Iris pigment epithelial cell (primary cell): ENCODE measurements around the gene TMEM205.
"Not testable (repeated sequence)": the region's sequence is repeated elsewhere in the genome, so short reads cannot be mapped to it uniquely, and the experiment has no call there.

Experiments
- DNase-seq: peaks from one replicate; pipeline ENCODE4 v3.0.0-alpha.2; 2011; ENCODE audit warnings: low read depth

Gene TMEM205

GRCh38 chr19:11346104-11346940 lies at the start of gene TMEM205, which contains the start of gene CCDC159:
TSS of gene TMEM205 (minus strand) at chr19:11346268. CDS start at chr19:11345619, 649 bp downstream.
TSS of gene CCDC159 (plus strand) at chr19:11346519. CDS start at chr19:11346607, 88 bp downstream.
- DNase-seq: peak; percentile 99

GRCh38 chr19:11390933-11391680 lies 45.0 kb upstream of the TMEM205 start:
- no peak for DNase-seq

GRCh38 chr19:11390359-11390758 lies 44.3 kb upstream of the TMEM205 start:
- DNase-seq: no peak

- no peak for DNase-seq
These were observed 41.3 kb upstream of the TMEM205 start for GRCh38 chr19:11387162-11388034.

GRCh38 chr19:11384778-11385129 lies 38.7 kb upstream of the TMEM205 start:
- no peak for DNase-seq

- no peak for DNase-seq
These were observed 37.6 kb upstream of the TMEM205 start for GRCh38 chr19:11383706-11384048.

- peak; percentile 10 for DNase-seq
These were observed 37.0 kb upstream of the TMEM205 start for GRCh38 chr19:11382898-11383705.

GRCh38 chr19:11380653-11381537 lies 34.8 kb upstream of the TMEM205 start:
- peak; percentile 95 for DNase-seq

GRCh38 chr19:11379857-11380350 lies 33.8 kb upstream of the TMEM205 start:
- DNase-seq: no peak

- not testable (repeated sequence) for DNase-seq
These were observed 33.3 kb upstream of the TMEM205 start for GRCh38 chr19:11379269-11379845.

GRCh38 chr19:11378319-11379189 lies 32.5 kb upstream of the TMEM205 start:
- DNase-seq: peak; percentile 75

GRCh38 chr19:11377756-11378155 lies 31.7 kb upstream of the TMEM205 start:
- DNase-seq: peak; percentile 38

- DNase-seq: peak; percentile 90
These were observed 31.2 kb upstream of the TMEM205 start for GRCh38 chr19:11377237-11377636.

GRCh38 chr19:11375143-11375948 lies 29.3 kb upstream of the TMEM205 start:
- DNase-seq: no peak

GRCh38 chr19:11374433-11375142 lies 28.5 kb upstream of the TMEM205 start, which contains the start of gene SWSAP1:
TSS of gene SWSAP1 (plus strand) at chr19:11374666. CDS start at chr19:11374681, 15 bp downstream.
- peak; percentile 100 for DNase-seq

- DNase-seq: no peak
These were observed 27.9 kb upstream of the TMEM205 start for GRCh38 chr19:11373885-11374432.
